ENCODE data around the gene LDB2. TPM values are rescaled to one million over a fixed set of nuclear protein-coding genes. Genes with fewer than 3 reads are reported as not detected.

The LDB2 gene
- total RNA-seq, 4 donors from 2014 or later, result 7.0 to 26.4 (median 18.1) TPM

- no peak overlapping the region for H3K4me3 ChIP-seq
- H3K36me3 ChIP-seq, result no peaks in the 10 kb centered on the region
- ATAC-seq (no peak), DNase-seq (no peak)
- TF ChIP-seq, protein P1, sequence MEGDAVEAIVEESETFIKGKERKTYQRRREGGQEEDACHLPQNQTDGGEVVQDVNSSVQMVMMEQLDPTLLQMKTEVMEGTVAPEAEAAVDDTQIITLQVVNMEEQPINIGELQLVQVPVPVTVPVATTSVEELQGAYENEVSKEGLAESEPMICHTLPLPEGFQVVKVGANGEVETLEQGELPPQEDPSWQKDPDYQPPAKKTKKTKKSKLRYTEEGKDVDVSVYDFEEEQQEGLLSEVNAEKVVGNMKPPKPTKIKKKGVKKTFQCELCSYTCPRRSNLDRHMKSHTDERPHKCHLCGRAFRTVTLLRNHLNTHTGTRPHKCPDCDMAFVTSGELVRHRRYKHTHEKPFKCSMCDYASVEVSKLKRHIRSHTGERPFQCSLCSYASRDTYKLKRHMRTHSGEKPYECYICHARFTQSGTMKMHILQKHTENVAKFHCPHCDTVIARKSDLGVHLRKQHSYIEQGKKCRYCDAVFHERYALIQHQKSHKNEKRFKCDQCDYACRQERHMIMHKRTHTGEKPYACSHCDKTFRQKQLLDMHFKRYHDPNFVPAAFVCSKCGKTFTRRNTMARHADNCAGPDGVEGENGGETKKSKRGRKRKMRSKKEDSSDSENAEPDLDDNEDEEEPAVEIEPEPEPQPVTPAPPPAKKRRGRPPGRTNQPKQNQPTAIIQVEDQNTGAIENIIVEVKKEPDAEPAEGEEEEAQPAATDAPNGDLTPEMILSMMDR (IDR thresholded peaks at IDR 0.05 in 4 of 5, conservative IDR thresholded peaks at IDR 0.05 in 1 of 5), result no peak
- TF ChIP-seq POLR2A (IDR thresholded peaks at IDR 0.05), result no peak
- H3K27ac ChIP-seq, result no peak overlapping the region
- intact Hi-C loops (cut with DNase I; ENCODE audit: low total_unique reads) (no loop called here), in situ Hi-C loops (cut with MboI; ENCODE audit: low sequenced_read_pairs in 4 of 4) (no loop called here)
- peaks cover 0 to 7% of the 10 kb centered on the region in 2 donors for H3K4me1 ChIP-seq
- no peaks in the 10 kb centered on the region for H3K9me3 ChIP-seq
- H3K27me3 ChIP-seq, result no peaks in the 10 kb centered on the region
These were observed 226.0 kb downstream of the LDB2 start for GRCh38 chr4:16672421-16672820.

- DNase-seq (no peak), ATAC-seq (no peak)
These were observed 226.7 kb downstream of the LDB2 start for GRCh38 chr4:16671741-16672140.

DNA sequence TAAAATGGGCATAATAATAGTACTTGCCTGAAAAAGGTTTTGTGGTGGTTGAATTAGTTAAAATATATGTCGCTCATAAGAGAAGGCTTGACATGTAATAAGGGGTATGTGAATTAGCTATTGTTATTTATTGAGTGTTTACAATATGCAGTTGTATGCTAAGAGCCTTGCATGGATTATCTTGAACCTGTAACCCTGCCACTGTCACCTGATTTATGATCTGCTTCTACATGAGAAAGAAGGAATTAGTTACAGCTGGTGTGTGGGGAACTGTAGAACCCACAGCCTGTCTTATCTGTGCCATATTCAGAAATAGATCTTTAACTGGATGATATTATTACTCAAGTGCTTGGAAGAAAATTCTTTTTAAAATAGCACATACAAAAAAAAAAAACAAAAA, 227.7 kb downstream of the LDB2 start:
- H3K4me3 ChIP-seq, result no peak overlapping the region
- intact Hi-C loops (cut with DNase I; ENCODE audit: low total_unique reads), result no loop called here
- in situ Hi-C loops (cut with MboI; ENCODE audit: low sequenced_read_pairs in 4 of 4), result no loop called here
- H3K36me3 ChIP-seq, result no peaks in the 10 kb centered on the region
- ATAC-seq (no peak), DNase-seq (no peak)
- no peaks in the 10 kb centered on the region for H3K9me3 ChIP-seq
- H3K4me1 ChIP-seq, result peaks cover 0 to 2% of the 10 kb centered on the region in 2 donors
- no peak overlapping the region for H3K27ac ChIP-seq
- no peaks in the 10 kb centered on the region for H3K27me3 ChIP-seq
- TF ChIP-seq, protein P1 (IDR thresholded peaks at IDR 0.05 in 4 of 5, conservative IDR thresholded peaks at IDR 0.05 in 1 of 5), result no peak
- no peak for TF ChIP-seq POLR2A (IDR thresholded peaks at IDR 0.05)

More at GRCh38 chr4:16671741-16672140, 226.7 kb downstream of the LDB2 start:
- no peak overlapping the region for H3K4me3 ChIP-seq
- no peaks in the 10 kb centered on the region for H3K9me3 ChIP-seq
- H3K36me3 ChIP-seq, result no peaks in the 10 kb centered on the region
- TF ChIP-seq, protein P1 (IDR thresholded peaks at IDR 0.05 in 4 of 5, conservative IDR thresholded peaks at IDR 0.05 in 1 of 5), result no peak
- no peak for TF ChIP-seq POLR2A (IDR thresholded peaks at IDR 0.05)
- no peaks in the 10 kb centered on the region for H3K27me3 ChIP-seq
- in situ Hi-C loops (cut with MboI; ENCODE audit: low sequenced_read_pairs in 4 of 4), result no loop called here
- intact Hi-C loops (cut with DNase I; ENCODE audit: low total_unique reads), result no loop called here
- peaks cover 0 to 2% of the 10 kb centered on the region in 2 donors for H3K4me1 ChIP-seq
- H3K27ac ChIP-seq, result no peak overlapping the region

DNA sequence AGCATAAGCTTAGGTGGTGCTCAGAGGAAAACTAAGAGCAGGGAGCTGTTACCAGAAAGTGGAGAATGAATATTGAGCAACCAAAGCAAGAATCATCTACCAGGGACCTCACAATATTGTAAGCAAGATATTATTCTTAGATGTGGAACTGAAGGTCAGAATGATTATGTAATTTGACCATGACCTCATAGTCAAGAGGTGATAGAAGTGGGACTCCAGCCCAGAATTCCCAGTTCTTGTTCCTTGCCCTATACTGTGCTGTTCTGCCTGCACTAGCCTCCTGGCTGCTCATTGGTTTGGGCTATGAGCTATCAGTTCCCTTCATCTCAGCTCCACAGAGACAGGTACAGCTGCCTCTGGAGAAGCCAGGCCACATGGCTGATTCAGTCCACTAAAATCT, 229.4 kb downstream of the LDB2 start:
- no peak for TF ChIP-seq POLR2A (IDR thresholded peaks at IDR 0.05)
- TF ChIP-seq, protein P1 (IDR thresholded peaks at IDR 0.05 in 4 of 5, conservative IDR thresholded peaks at IDR 0.05 in 1 of 5), result no peak
- Histone ChIP-seq H3K4me1 (peaks cover 0 to 2% of the 10 kb centered on the region in 2 donors), H3K9me3 (no peaks in the 10 kb centered on the region), H3K36me3 (no peaks in the 10 kb centered on the region), H3K4me3 (no peak overlapping the region), H3K27ac (no peak overlapping the region), H3K27me3 (no peaks in the 10 kb centered on the region)
- in situ Hi-C loops (cut with MboI; ENCODE audit: low sequenced_read_pairs in 4 of 4) (no loop called here), intact Hi-C loops (cut with DNase I; ENCODE audit: low total_unique reads) (no loop called here)
- peak; percentile 39 to 58 for ATAC-seq
- DNase-seq, result no peak

DNA sequence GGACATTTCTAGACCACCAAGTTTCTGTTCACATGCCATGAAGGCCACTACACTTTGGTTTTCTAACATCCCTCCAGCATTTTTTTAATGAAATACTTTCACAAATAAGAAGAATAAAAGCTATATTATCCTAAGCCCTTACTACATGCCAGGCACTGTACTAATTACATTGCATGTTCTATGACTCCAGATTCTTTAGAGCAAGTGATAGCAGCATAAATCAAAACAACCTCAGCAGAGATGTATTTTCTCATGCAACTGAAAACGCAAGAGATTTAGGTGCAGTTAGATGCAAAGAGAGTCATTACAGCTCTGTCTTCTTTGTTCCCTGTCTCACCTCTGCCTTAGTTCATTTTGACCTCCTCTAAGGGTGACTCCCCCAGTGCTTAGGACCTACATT, 230.0 kb downstream of the LDB2 start:
- H3K4me3 ChIP-seq, result no peak overlapping the region
- no peak overlapping the region for H3K27ac ChIP-seq
- intact Hi-C loops (cut with DNase I; ENCODE audit: low total_unique reads) (no loop called here), in situ Hi-C loops (cut with MboI; ENCODE audit: low sequenced_read_pairs in 4 of 4) (no loop called here)
- ATAC-seq (no peak), DNase-seq (no peak)
- H3K36me3 ChIP-seq, result no peaks in the 10 kb centered on the region
- H3K27me3 ChIP-seq, result no peaks in the 10 kb centered on the region
- H3K4me1 ChIP-seq, result peaks cover 0 to 2% of the 10 kb centered on the region in 2 donors
- H3K9me3 ChIP-seq, result no peaks in the 10 kb centered on the region
- TF ChIP-seq POLR2A (IDR thresholded peaks at IDR 0.05), result no peak
- TF ChIP-seq, protein P1 (IDR thresholded peaks at IDR 0.05 in 4 of 5, conservative IDR thresholded peaks at IDR 0.05 in 1 of 5), result no peak
